ENCODE measurements around the gene MMD2.
"Not testable (repeated sequence)": the region's sequence is repeated elsewhere in the genome, so short reads cannot be mapped to it uniquely, and the experiment has no call there.

The MMD2 gene

GRCh38 chr7:4894482-4894881, 64.5 kb downstream of the MMD2 start:
- no peak for DNase-seq

GRCh38 chr7:4893929-4894475, 65.0 kb downstream of the MMD2 start:
- no peak for DNase-seq

- DNase-seq: not testable (repeated sequence)
Observed at GRCh38 chr7:4893188-4893587, 65.8 kb downstream of the MMD2 start.

GRCh38 chr7:4891522-4891921, 67.5 kb downstream of the MMD2 start:
- not testable (repeated sequence) for DNase-seq

- no peak for DNase-seq
Observed at GRCh38 chr7:4889682-4890081, 69.3 kb downstream of the MMD2 start.

GRCh38 chr7:4888161-4888560, 70.8 kb downstream of the MMD2 start:
- DNase-seq: no peak

- no peak for DNase-seq
Observed at GRCh38 chr7:4886671-4887070, 72.3 kb downstream of the MMD2 start.

GRCh38 chr7:4885317-4885807, 73.6 kb downstream of the MMD2 start:
- DNase-seq: no peak

- DNase-seq: no peak
Observed at GRCh38 chr7:4884164-4884563, 74.8 kb downstream of the MMD2 start.

GRCh38 chr7:4883372-4884144, 75.4 kb downstream of the MMD2 start, which contains the start of gene RADIL:
Gene RADIL, minus strand, starts transcription at chr7:4883716. Its CDS starts 5,577 bp downstream, at chr7:4878139.
- peak; percentile 30 to 96 (median 87) for DNase-seq

GRCh38 chr7:4883033-4883371, 76.0 kb downstream of the MMD2 start:
- DNase-seq: peak in 2 of 51 donors; percentile 25 to 42

- DNase-seq: peak in 28 of 51 donors; percentile 21 to 78 (median 36)
Observed at GRCh38 chr7:4882169-4883032, 76.6 kb downstream of the MMD2 start.

GRCh38 chr7:4880218-4880617, 78.8 kb downstream of the MMD2 start:
- peak in 1 of 51 donors; percentile 10 for DNase-seq

GRCh38 chr7:4879396-4880081, 79.4 kb downstream of the MMD2 start:
- DNase-seq: peak in 3 of 51 donors; percentile 14 to 22 (median 15)

GRCh38 chr7:4878336-4879335, 80.4 kb downstream of the MMD2 start:
- DNase-seq: peak in 3 of 51 donors; percentile 7 to 23 (median 19)

GRCh38 chr7:4876586-4876985, 82.4 kb downstream of the MMD2 start:
- DNase-seq: no peak

- DNase-seq: no peak
Observed at GRCh38 chr7:4875391-4875790, 83.6 kb downstream of the MMD2 start.

GRCh38 chr7:4873071-4873944, 85.7 kb downstream of the MMD2 start:
- no peak for DNase-seq
